GM12878 (cell line): ENCODE results near the gene GPRIN1. TPM values are rescaled to one million over a fixed set of nuclear protein-coding genes. Genes with fewer than 3 reads are reported as not detected.
A peak's percentile ranks its signal among the peaks of the same experiment; 100 is the strongest.

Experiments used
- ATAC-seq: fragments of 200-7000 bp; cut with Tn5 transposase; 3 replicates; pipeline ENCODE4 v1.9.1; 2020; ENCODE audit warnings: mild to moderate bottlenecking, moderate library complexity
- BruUV-seq: library from RNA; stranded (reverse); fragments of 400-500 nt; replicated peaks from 2 replicates; lab custom pipeline; 2021; lab: Mats Ljungman, UMichigan
- CTCF ChIA-PET: fragments of 300-600 bp; sonication (Branson Sonifier 250); formaldehyde crosslinking; extraction: SDS; loops from one replicate; lab custom pipeline; 2021; ENCODE audit warnings: inconsistent platforms; lab: Yijun Ruan, JAX
- POLR2A ChIA-PET: fragments of 350-600 bp; formaldehyde crosslinking; extraction: SDS; loops from one replicate; lab custom pipeline; 2021; ENCODE audit warnings: inconsistent platforms; lab: Charles Lee
- RAD21 ChIA-PET: fragments of 300-600 bp; sonication (Branson Sonifier 250); formaldehyde crosslinking; loops from one replicate; lab custom pipeline; 2023; ENCODE audit warnings: antibody characterized with exemption; ENCODE audit not compliant: unreplicated experiment; lab: Charles Lee
- SMC1A ChIA-PET: fragments of 300-600 bp; sonication (Branson Sonifier 250); formaldehyde crosslinking; loops from one replicate; lab custom pipeline; 2023; ENCODE audit not compliant: unreplicated experiment, uncharacterized antibody; lab: Charles Lee
- DNase-seq: peaks from one replicate; pipeline ENCODE4 v3.0.0-alpha.2; 2011; ENCODE audit warnings: low read depth, low spot score
- FAIRE-seq: peaks from 3 replicates; lab custom pipeline; 2011; peaks lifted over from hg19 to GRCh38; lab: Jason Lieb, UNC
- H2AFZ ChIP-seq: 2 replicates; pipeline ENCODE4 v1.6.0; 2011; ENCODE audit warnings: low read depth, low read length, control low read depth; ENCODE audit not compliant: control insufficient read depth
- H3K27ac ChIP-seq: 2 replicates; pipeline ENCODE4 v1.5.1; 2011; ENCODE audit warnings: control low read depth; ENCODE audit not compliant: control insufficient read depth, insufficient read depth
- H3K27me3 ChIP-seq, 2 experiments: replicated peaks in 1 of 2; 2 replicates each; pipeline versions ENCODE4 v1.6.0 to v1.6.1; 2011; ENCODE audit warnings: low read length in 1 of 2; ENCODE audit not compliant: control insufficient read depth in 2 of 2, insufficient read depth in 2 of 2
- H3K36me3 ChIP-seq, 2 experiments: 2 replicates each; pipeline ENCODE4 v1.5.1; 2011; ENCODE audit warnings: low read length in 1 of 2; ENCODE audit not compliant: control insufficient read depth in 2 of 2, insufficient read depth in 2 of 2
- H3K4me1 ChIP-seq: 2 replicates; pipeline ENCODE4 v1.6.1; 2011; ENCODE audit warnings: mild to moderate bottlenecking, low read length, moderate library complexity, mixed read lengths; ENCODE audit not compliant: control insufficient read depth, insufficient read depth
- H3K4me2 ChIP-seq: 2 replicates; pipeline ENCODE4 v1.6.0; 2011; ENCODE audit warnings: control low read depth; ENCODE audit not compliant: control insufficient read depth, insufficient read depth
- H3K4me3 ChIP-seq: fragments of 200-600 bp; sonication (generic); 2 replicates; pipeline ENCODE4 v1.5.1; 2016
- H3K79me2 ChIP-seq: 2 replicates; pipeline ENCODE4 v1.6.0; 2011; ENCODE audit warnings: low read length; ENCODE audit not compliant: control insufficient read depth, insufficient read depth
- H3K9ac ChIP-seq: 2 replicates; pipeline ENCODE4 v1.8.0; 2011; ENCODE audit warnings: low read length, control low read depth, mixed read lengths; ENCODE audit not compliant: control insufficient read depth, insufficient read depth
- H3K9me3 ChIP-seq: replicated peaks from 3 replicates; pipeline ENCODE4 v1.5.1; 2011; ENCODE audit warnings: mild to moderate bottlenecking, low read length; ENCODE audit not compliant: control insufficient read depth, insufficient read depth
- H4K20me1 ChIP-seq: 2 replicates; pipeline ENCODE4 v1.6.0; 2011; ENCODE audit not compliant: control insufficient read depth, insufficient read depth
- BHLHE40 ChIP-seq, 2 experiments: fragments of 450-650 bp in 1 of 2; IDR thresholded peaks; 2 replicates each; pipeline ENCODE4 v1.6.1; 2011 to 2017; ENCODE audit warnings: low read depth in 2 of 2, borderline replicate concordance in 1 of 2, improper control_type of control experiment in 1 of 2, low read length in 1 of 2, mild to moderate bottlenecking in 1 of 2
- CEBPB ChIP-seq, 2 experiments: fragments of 150-350 bp in 1 of 2; IDR thresholded peaks; 2 replicates each; pipeline ENCODE4 v1.6.1; 2012 to 2014; ENCODE audit warnings: low read depth in 2 of 2, low read length in 2 of 2, borderline replicate concordance in 1 of 2, inconsistent platforms in 1 of 2
- E2F8 ChIP-seq: fragments of 450-650 bp; IDR thresholded peaks from 2 replicates; pipeline ENCODE4 v1.6.1; 2018; ENCODE audit warnings: mild to moderate bottlenecking, low read depth, moderate library complexity; ENCODE audit not compliant: partially characterized antibody
- NFXL1 ChIP-seq: fragments of 450-650 bp; IDR thresholded peaks from 2 replicates; pipeline ENCODE4 v1.6.1; 2017; ENCODE audit warnings: antibody characterized with exemption, mild to moderate bottlenecking, borderline replicate concordance
- POU2F2 ChIP-seq: IDR thresholded peaks from 3 replicates; pipeline ENCODE4 v1.6.1; 2011; ENCODE audit warnings: low read depth, mild to moderate bottlenecking, low read length, borderline replicate concordance
- RAD21 ChIP-seq: IDR thresholded peaks from 2 replicates; pipeline ENCODE4 v1.6.1; 2011; ENCODE audit warnings: mild to moderate bottlenecking, low read depth, low read length, moderate library complexity; ENCODE audit not compliant: insufficient read depth
- RCOR1 ChIP-seq: conservative IDR thresholded peaks from 2 replicates; pipeline ENCODE4 v1.6.1; 2012; ENCODE audit warnings: low read depth, low read length, improper control_type of control experiment
- TBL1XR1 ChIP-seq: IDR thresholded peaks from 2 replicates; pipeline ENCODE4 v1.6.1; 2012; ENCODE audit warnings: low read depth, low read length, improper control_type of control experiment
- ZNF24 ChIP-seq: fragments of 450-650 bp; IDR thresholded peaks from 2 replicates; pipeline ENCODE4 v1.6.1; 2017; ENCODE audit warnings: antibody characterized with exemption, mild to moderate bottlenecking
- ZNF622 ChIP-seq: fragments of 450-650 bp; IDR thresholded peaks from 2 replicates; pipeline ENCODE4 v1.6.1; 2017; ENCODE audit warnings: mild to moderate bottlenecking, inconsistent platforms
- WGBS: methylation state at CpG from one replicate; pipeline ENCODE4 v1.1.6; 2016; ENCODE audit warnings: low lambda C conversion rate; ENCODE audit not compliant: insufficient replicate concordance, insufficient coverage; ENCODE audit errors: missing lambda C conversion rate; 5-methylcytosine and 5-hydroxymethylcytosine counted together
- in situ Hi-C: fragments of 300-500 bp; cut with MboI; formaldehyde crosslinking; loops from 9 replicates; pipeline ENCODE4 v1.14.3; 2018; ENCODE audit warnings: mixed read lengths
- intact Hi-C: fragments of 100-400 bp; cut with micrococcal nuclease; formaldehyde crosslinking; loops from one replicate; pipeline ENCODE4 v1.14.2; 2022; ENCODE audit not compliant: unreplicated experiment
- polyA plus RNA-seq, 11 experiments: library from polyadenylated mRNA; depleted of rRNA in 4 of 11; unstranded in 6 of 11; stranded (reverse) in 5 of 11; fragments of >200 nt; fragmentation: Nextera tagmentation in 4 of 11; fragmentation: Illumina TruSeq in 1 of 11; extraction: Ambion mirVana in 4 of 11; extraction: Trizol in 1 of 11; gene quantifications; 1 replicate in 1 of 11; 2 replicates in 10 of 11; pipeline versions ENCODE4 v1.2.1 to v1.2.3, GENCODE V29; 2011 to 2016; ENCODE audit warnings: inconsistent platforms in 2 of 11, missing spikeins in 2 of 11, low read depth in 1 of 11
- total RNA-seq, 4 experiments: library from RNA; depleted of rRNA in 3 of 4; stranded (reverse); fragments of >200 nt in 3 of 4; fragmentation: Illumina TruSeq in 1 of 4; extraction: Trizol in 1 of 4; gene quantifications; 2 replicates each; pipeline versions ENCODE4 v1.2.1 to v1.2.3, GENCODE V29; 2013 to 2021
- TF ChIP-seq, protein P1 (sequence below): fragments of 450-650 bp; IDR thresholded peaks from 2 replicates; pipeline ENCODE4 v1.6.1; 2017; ENCODE audit warnings: antibody characterized with exemption, mild to moderate bottlenecking, moderate library complexity
- TF ChIP-seq, protein P2 (sequence below): IDR thresholded peaks from 2 replicates; pipeline ENCODE4 v1.6.1; 2011; ENCODE audit warnings: borderline replicate concordance, low read depth, mild to moderate bottlenecking, moderate library complexity, mixed read lengths, low read length; ENCODE audit not compliant: insufficient read depth; ENCODE audit errors: extremely low read length

The GPRIN1 gene
- total and polyA plus RNA-seq, 10 of the 15 experiments (the other 5 are each of a cell fraction or from before 2014, with no cell fraction given) = 0.52 to 16.3 (median 4.5) TPM

DNA sequence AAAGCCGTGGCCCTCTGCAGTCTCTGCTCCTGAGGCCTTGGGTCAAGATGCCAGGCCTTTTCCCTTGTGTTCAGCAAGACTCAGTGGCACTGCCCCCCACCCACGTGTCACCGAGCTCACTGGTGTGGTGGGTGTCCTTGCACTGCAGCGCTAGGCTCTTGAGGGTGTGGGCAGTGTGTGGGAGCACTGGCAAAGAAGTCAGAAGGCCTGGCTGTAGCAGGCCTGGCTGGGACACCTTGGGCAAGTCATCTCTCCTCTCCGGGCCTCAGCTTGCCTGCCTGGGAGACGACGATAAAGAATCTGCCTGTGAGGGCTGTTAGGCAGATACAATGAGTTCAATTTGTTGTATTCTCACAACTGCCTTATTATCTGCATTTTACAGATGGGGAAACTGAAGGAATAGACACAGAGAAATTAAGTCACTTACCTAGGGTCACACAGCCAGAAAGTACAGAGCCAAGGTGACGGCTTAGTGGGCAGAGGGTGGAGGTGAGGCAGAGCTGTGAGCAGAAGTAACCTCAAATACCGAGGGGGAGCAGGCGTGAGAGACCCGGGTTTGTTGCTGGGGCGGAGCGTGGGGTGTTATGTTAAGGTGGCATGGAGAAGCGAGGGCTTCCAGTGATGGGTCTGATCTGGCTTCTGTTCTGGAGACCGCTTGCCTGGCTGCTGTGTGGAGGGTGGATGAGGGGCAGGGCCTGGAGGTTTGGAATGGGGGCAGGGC, 38.7 kb upstream of the GPRIN1 start (continued):
- TF ChIP-seq, protein P1, sequence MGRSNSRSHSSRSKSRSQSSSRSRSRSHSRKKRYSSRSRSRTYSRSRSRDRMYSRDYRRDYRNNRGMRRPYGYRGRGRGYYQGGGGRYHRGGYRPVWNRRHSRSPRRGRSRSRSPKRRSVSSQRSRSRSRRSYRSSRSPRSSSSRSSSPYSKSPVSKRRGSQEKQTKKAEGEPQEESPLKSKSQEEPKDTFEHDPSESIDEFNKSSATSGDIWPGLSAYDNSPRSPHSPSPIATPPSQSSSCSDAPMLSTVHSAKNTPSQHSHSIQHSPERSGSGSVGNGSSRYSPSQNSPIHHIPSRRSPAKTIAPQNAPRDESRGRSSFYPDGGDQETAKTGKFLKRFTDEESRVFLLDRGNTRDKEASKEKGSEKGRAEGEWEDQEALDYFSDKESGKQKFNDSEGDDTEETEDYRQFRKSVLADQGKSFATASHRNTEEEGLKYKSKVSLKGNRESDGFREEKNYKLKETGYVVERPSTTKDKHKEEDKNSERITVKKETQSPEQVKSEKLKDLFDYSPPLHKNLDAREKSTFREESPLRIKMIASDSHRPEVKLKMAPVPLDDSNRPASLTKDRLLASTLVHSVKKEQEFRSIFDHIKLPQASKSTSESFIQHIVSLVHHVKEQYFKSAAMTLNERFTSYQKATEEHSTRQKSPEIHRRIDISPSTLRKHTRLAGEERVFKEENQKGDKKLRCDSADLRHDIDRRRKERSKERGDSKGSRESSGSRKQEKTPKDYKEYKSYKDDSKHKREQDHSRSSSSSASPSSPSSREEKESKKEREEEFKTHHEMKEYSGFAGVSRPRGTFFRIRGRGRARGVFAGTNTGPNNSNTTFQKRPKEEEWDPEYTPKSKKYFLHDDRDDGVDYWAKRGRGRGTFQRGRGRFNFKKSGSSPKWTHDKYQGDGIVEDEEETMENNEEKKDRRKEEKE = no peak
- TF ChIP-seq ZNF622 = no peak
- TF ChIP-seq RCOR1 = no peak
- no peak for TF ChIP-seq POU2F2

DNA sequence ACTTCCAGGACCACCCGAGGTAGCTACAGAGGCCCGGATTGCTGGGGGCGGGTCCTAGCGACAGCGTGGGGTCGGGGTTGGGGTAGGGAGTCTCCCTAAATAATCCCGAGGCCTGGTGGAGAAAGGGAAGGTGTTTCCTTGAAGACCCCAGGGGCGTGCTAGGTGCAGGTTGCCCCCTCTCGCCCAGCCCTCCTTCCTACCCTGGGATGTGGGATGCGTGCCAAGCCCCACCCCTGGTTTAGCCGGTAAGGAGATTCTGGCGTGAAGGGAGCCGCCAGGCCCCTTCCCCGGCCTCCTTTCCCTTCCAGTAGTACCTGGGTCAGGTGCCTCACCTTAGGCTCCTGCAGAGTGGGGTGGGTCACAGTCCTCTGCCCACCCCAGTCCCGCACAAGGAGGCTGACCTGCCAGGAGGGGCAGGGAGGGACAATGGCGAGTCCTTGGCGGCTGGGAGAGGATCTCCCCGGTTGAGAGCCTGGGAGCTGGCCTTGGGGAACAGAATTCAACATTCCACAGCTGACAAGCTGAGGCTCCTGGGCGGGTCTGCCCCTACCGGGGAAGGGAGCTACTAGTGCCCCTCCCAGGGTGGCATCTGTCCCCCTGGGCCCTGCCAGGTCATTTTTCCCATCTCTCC, 38.0 kb upstream of the GPRIN1 start:
- H3K9ac ChIP-seq = peak overlapping the region; percentile 83
- H3K4me2 ChIP-seq = peak overlapping the region; percentile 51
- no TSS peak for BruUV-seq
- 36% methylated on average over 18 of the region's 20 CpGs for WGBS
- H3K27ac ChIP-seq = no peak overlapping the region
- H3K4me1 ChIP-seq = peaks cover 29% of the 10 kb centered on the region
- ATAC-seq (no peak), FAIRE-seq (no peak), DNase-seq (no peak)
- H3K4me3 ChIP-seq = peak overlapping the region; percentile 88
- H3K36me3 ChIP-seq = no peaks in the 10 kb centered on the region
- in situ Hi-C loops = no loop called here
- ChIA-PET SMC1A (interaction anchor here (1.5 to 2.1 kb wide), 2 partner anchors 13 to 233 kb away, joined by 3 to 7 read pairs; no protein-coding TSS in a partner anchor), CTCF (interaction anchor here (1.0 to 3.4 kb wide), 4 partner anchors 10 to 74 kb away, joined by 8 to 19 read pairs (median 14); no protein-coding TSS in a partner anchor), POLR2A (interaction anchor here (0.5 to 1.4 kb wide), 4 partner anchors 13 to 376 kb away, joined by 3 to 5 read pairs (median 4); partner anchors contain the start of gene RNF44), RAD21 (interaction anchor here (0.8 to 2.7 kb wide), 2 partner anchors 12 to 111 kb away, joined by 8 to 20 read pairs; partner anchors contain the start of gene RNF44)
- intact Hi-C loops = loop anchor here (5.0 to 10.0 kb wide), 2 partner anchors 76 to 233 kb away; partner anchors contain the start of gene CLTB
- no peaks in the 10 kb centered on the region for H4K20me1 ChIP-seq
- H3K9me3 ChIP-seq = no peaks in the 10 kb centered on the region
- peak overlapping the region; percentile 78 for H2AFZ ChIP-seq
- H3K79me2 ChIP-seq = no peaks in the 10 kb centered on the region
- no peaks in the 10 kb centered on the region for H3K27me3 ChIP-seq
- no peak for TF ChIP-seq RAD21
- TF ChIP-seq, protein P2, sequence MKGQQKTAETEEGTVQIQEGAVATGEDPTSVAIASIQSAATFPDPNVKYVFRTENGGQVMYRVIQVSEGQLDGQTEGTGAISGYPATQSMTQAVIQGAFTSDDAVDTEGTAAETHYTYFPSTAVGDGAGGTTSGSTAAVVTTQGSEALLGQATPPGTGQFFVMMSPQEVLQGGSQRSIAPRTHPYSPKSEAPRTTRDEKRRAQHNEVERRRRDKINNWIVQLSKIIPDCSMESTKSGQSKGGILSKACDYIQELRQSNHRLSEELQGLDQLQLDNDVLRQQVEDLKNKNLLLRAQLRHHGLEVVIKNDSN = no peak
- TF ChIP-seq CEBPB (IDR thresholded peaks at IDR 0.05; ENCODE audit: borderline replicate concordance in 1 of 2, low read depth in 2 of 2, low read length in 2 of 2) = no peak
- TF ChIP-seq TBL1XR1 = no peak
- TF ChIP-seq E2F8 = no peak
- TF ChIP-seq NFXL1 = no peak
- no peak for TF ChIP-seq ZNF24
- TF ChIP-seq BHLHE40 (IDR thresholded peaks at IDR 0.05; ENCODE audit: borderline replicate concordance in 1 of 2, low read depth in 2 of 2, low read length in 1 of 2) = no peak
